Left lobe of liver (tissue), 2 donors: Measurements from ENCODE around the gene SCO2. TPM values are rescaled to one million over a fixed set of nuclear protein-coding genes. Genes with fewer than 3 reads are reported as not detected.
"Not testable (repeated sequence)": the region's sequence is repeated elsewhere in the genome, so short reads cannot be mapped to it uniquely, and the experiment has no call there.

Experiments
- ATAC-seq: fragments of 200-7000 bp; cut with Tn5 transposase; one replicate; pipeline ENCODE4 v1.9.1; 2020; ENCODE audit warnings: mild to moderate bottlenecking, moderate library complexity
- DNase-seq: peaks from one replicate; pipeline ENCODE4 v3.0.0-alpha.2; 2020; ENCODE audit warnings: low spot score
- total RNA-seq: library from RNA; stranded (reverse); gene quantifications from one replicate; pipeline ENCODE4 v1.2.1, GENCODE V29; 2021
- donor health status: DM: no; HTN: no; CAD: no; lungs with moderate emphysema.
- donor health status: DM: no; HTN: yes; CAD: no.

Gene SCO2
- total RNA-seq, 1 donor from 2014 or later = not detected

- ATAC-seq = no peak
- no peak for DNase-seq
Observed at GRCh38 chr22:50551160-50551752, 25.9 kb upstream of the SCO2 start.

GRCh38 chr22:50550395-50550794 is 25.0 kb upstream of the SCO2 start:
- ATAC-seq = no peak
- no peak for DNase-seq

- ATAC-seq (no peak), DNase-seq (no peak)
Observed at GRCh38 chr22:50548921-50549790, 23.8 kb upstream of the SCO2 start.

GRCh38 chr22:50548040-50548920 is 22.9 kb upstream of the SCO2 start:
- ATAC-seq (peak; percentile 80), DNase-seq (peak; percentile 73)

GRCh38 chr22:50547263-50547985 is 22.0 kb upstream of the SCO2 start:
- ATAC-seq = no peak
- DNase-seq = peak; percentile 48

- DNase-seq (no peak), ATAC-seq (no peak)
Observed at GRCh38 chr22:50546326-50547262, 21.2 kb upstream of the SCO2 start.

GRCh38 chr22:50545522-50546325 is 20.3 kb upstream of the SCO2 start, which contains the start of gene KLHDC7B:
Gene KLHDC7B (plus strand): TSS chr22:50545899. CDS start chr22:50546244, 345 bp downstream.
- DNase-seq (no peak), ATAC-seq (peak; percentile 5)

- no peak for ATAC-seq
- peak; percentile 52 for DNase-seq
Observed at GRCh38 chr22:50544746-50545253, 19.4 kb upstream of the SCO2 start.

GRCh38 chr22:50544078-50544745 is 18.8 kb upstream of the SCO2 start:
- peak; percentile 78 for ATAC-seq
- peak; percentile 85 for DNase-seq

GRCh38 chr22:50542416-50542927 is 17.1 kb upstream of the SCO2 start:
- ATAC-seq (no peak), DNase-seq (peak; percentile 56)

- not testable (repeated sequence) for ATAC-seq
Observed at GRCh38 chr22:50541667-50542026, 16.2 kb upstream of the SCO2 start.

GRCh38 chr22:50540381-50540780 is 15.0 kb upstream of the SCO2 start:
- ATAC-seq = no peak
- DNase-seq = no peak

More at GRCh38 chr22:50541667-50542026, 16.2 kb upstream of the SCO2 start:
- not testable (repeated sequence) for DNase-seq

GRCh38 chr22:50537765-50538164 is 12.4 kb upstream of the SCO2 start:
- ATAC-seq (no peak), DNase-seq (no peak)

GRCh38 chr22:50536226-50536625 is 10.8 kb upstream of the SCO2 start:
- no peak for DNase-seq
- no peak for ATAC-seq

GRCh38 chr22:50535113-50535512 is 9.7 kb upstream of the SCO2 start:
- no peak for ATAC-seq
- no peak for DNase-seq

GRCh38 chr22:50533856-50534711 is 8.7 kb upstream of the SCO2 start:
- ATAC-seq, DNase-seq: not testable (repeated sequence)
